GM12878 (cell line): ENCODE measurements around the gene MRPS18A. TPM values are rescaled to one million over a fixed set of nuclear protein-coding genes. Genes with fewer than 3 reads are reported as not detected.

Source experiments
- ASH2L ChIP-seq: fragments of 300-600, 200-600 bp; sonication (generic); IDR thresholded peaks from 2 replicates; pipeline ENCODE4 v1.6.1; 2017; ENCODE audit warnings: low read depth, mild to moderate bottlenecking, borderline replicate concordance
- BCLAF1 ChIP-seq: fragments of 450-650 bp; IDR thresholded peaks from 2 replicates; pipeline ENCODE4 v1.6.1; 2017; ENCODE audit warnings: antibody characterized with exemption, mild to moderate bottlenecking, moderate library complexity
- CHD2 ChIP-seq: IDR thresholded peaks from 2 replicates; pipeline ENCODE4 v1.6.1; 2011; ENCODE audit warnings: low read depth, low read length, improper control_type of control experiment, borderline replicate concordance
- ELK1 ChIP-seq: IDR thresholded peaks from 2 replicates; pipeline ENCODE4 v1.6.1; 2012; ENCODE audit warnings: low read depth, low read length, improper control_type of control experiment
- EP300 ChIP-seq, 2 experiments: fragments of 150-350 bp in 1 of 2; IDR thresholded peaks; 2 replicates each; pipeline ENCODE4 v1.6.1; 2011 to 2012; ENCODE audit warnings: low read depth in 2 of 2, low read length in 2 of 2, borderline replicate concordance in 1 of 2, improper control_type of control experiment in 1 of 2, inconsistent platforms in 1 of 2; ENCODE audit not compliant: control insufficient read depth in 1 of 2
- ETV6 ChIP-seq, 2 experiments: fragments of 450-650 bp in 1 of 2; IDR thresholded peaks in 1 of 2; conservative IDR thresholded peaks in 1 of 2; 2 replicates each; pipeline ENCODE4 v1.6.1; 2014; ENCODE audit warnings: antibody characterized with exemption in 1 of 2, borderline replicate concordance in 1 of 2, low read depth in 1 of 2, mild to moderate bottlenecking in 1 of 2, moderate library complexity in 1 of 2
- EZH2 ChIP-seq: IDR thresholded peaks from 2 replicates; pipeline ENCODE4 v1.6.1; 2012; ENCODE audit warnings: low read depth, mild to moderate bottlenecking, control low read depth, inconsistent platforms, low read length, borderline replicate concordance; ENCODE audit not compliant: control insufficient read depth
- FOXK2 ChIP-seq: fragments of 450-650 bp; IDR thresholded peaks from 2 replicates; pipeline ENCODE4 v1.6.1; 2017; ENCODE audit warnings: mild to moderate bottlenecking, moderate library complexity
- HCFC1 ChIP-seq: fragments of 150-350 bp; IDR thresholded peaks from 2 replicates; pipeline ENCODE4 v1.6.1; 2014; ENCODE audit warnings: low read length
- LARP7 ChIP-seq: fragments of 450-650 bp; IDR thresholded peaks from 2 replicates; pipeline ENCODE4 v1.6.1; 2017; ENCODE audit warnings: mild to moderate bottlenecking
- MEF2A ChIP-seq: IDR thresholded peaks from 2 replicates; pipeline ENCODE4 v1.6.1; 2011; ENCODE audit warnings: low read depth, mild to moderate bottlenecking, low read length, moderate library complexity; ENCODE audit not compliant: insufficient read depth
- NFYB ChIP-seq: IDR thresholded peaks from 2 replicates; pipeline ENCODE4 v1.6.1; 2011; ENCODE audit warnings: low read depth, mild to moderate bottlenecking, low read length, improper control_type of control experiment, moderate library complexity; ENCODE audit not compliant: insufficient read depth
- PML ChIP-seq: IDR thresholded peaks from 2 replicates; pipeline ENCODE4 v1.6.1; 2012; ENCODE audit warnings: low read length, inconsistent platforms
- POLR2AphosphoS2 ChIP-seq: IDR thresholded peaks from 2 replicates; pipeline ENCODE4 v1.6.1; 2011; ENCODE audit warnings: low read depth, mild to moderate bottlenecking, low read length, improper control_type of control experiment, moderate library complexity
- SMC3 ChIP-seq: IDR thresholded peaks from 2 replicates; pipeline ENCODE4 v1.6.1; 2011; ENCODE audit warnings: low read length, improper control_type of control experiment, borderline replicate concordance
- SREBF1 ChIP-seq: IDR thresholded peaks from 2 replicates; pipeline ENCODE4 v1.6.1; 2012; ENCODE audit warnings: mild to moderate bottlenecking, low read length
- STAT3 ChIP-seq: IDR thresholded peaks from 2 replicates; pipeline ENCODE4 v1.6.1; 2011; ENCODE audit warnings: low read depth, low read length, improper control_type of control experiment
- ZNF274 ChIP-seq: IDR thresholded peaks from one replicate; pipeline ENCODE4 v1.8.0; 2011; ENCODE audit not compliant: insufficient read length, insufficient read depth
- polyA plus RNA-seq, 11 experiments: library from polyadenylated mRNA; depleted of rRNA in 4 of 11; unstranded in 6 of 11; stranded (reverse) in 5 of 11; fragments of >200 nt; fragmentation: Nextera tagmentation in 4 of 11; fragmentation: Illumina TruSeq in 1 of 11; extraction: Ambion mirVana in 4 of 11; extraction: Trizol in 1 of 11; gene quantifications; 1 replicate in 1 of 11; 2 replicates in 10 of 11; pipeline versions ENCODE4 v1.2.1 to v1.2.3, GENCODE V29; 2011 to 2016; ENCODE audit warnings: inconsistent platforms in 2 of 11, missing spikeins in 2 of 11, low read depth in 1 of 11
- total RNA-seq, 4 experiments: library from RNA; depleted of rRNA in 3 of 4; stranded (reverse); fragments of >200 nt in 3 of 4; fragmentation: Illumina TruSeq in 1 of 4; extraction: Trizol in 1 of 4; gene quantifications; 2 replicates each; pipeline versions ENCODE4 v1.2.1 to v1.2.3, GENCODE V29; 2013 to 2021
- TF ChIP-seq, protein P1 (sequence below): IDR thresholded peaks from 2 replicates; pipeline ENCODE4 v1.6.1; 2012; ENCODE audit warnings: low read depth, low read length, improper control_type of control experiment
- TF ChIP-seq, protein P2 (sequence below): fragments of 150-350 bp; IDR thresholded peaks from 2 replicates; pipeline ENCODE4 v1.6.1; 2014; ENCODE audit warnings: mild to moderate bottlenecking, low read depth, low read length

The MRPS18A gene
- total and polyA plus RNA-seq, 10 of the 15 experiments (the other 5 are each of a cell fraction or from before 2014, with no cell fraction given) = 66.3 to 158 (median 98.7) TPM

DNA sequence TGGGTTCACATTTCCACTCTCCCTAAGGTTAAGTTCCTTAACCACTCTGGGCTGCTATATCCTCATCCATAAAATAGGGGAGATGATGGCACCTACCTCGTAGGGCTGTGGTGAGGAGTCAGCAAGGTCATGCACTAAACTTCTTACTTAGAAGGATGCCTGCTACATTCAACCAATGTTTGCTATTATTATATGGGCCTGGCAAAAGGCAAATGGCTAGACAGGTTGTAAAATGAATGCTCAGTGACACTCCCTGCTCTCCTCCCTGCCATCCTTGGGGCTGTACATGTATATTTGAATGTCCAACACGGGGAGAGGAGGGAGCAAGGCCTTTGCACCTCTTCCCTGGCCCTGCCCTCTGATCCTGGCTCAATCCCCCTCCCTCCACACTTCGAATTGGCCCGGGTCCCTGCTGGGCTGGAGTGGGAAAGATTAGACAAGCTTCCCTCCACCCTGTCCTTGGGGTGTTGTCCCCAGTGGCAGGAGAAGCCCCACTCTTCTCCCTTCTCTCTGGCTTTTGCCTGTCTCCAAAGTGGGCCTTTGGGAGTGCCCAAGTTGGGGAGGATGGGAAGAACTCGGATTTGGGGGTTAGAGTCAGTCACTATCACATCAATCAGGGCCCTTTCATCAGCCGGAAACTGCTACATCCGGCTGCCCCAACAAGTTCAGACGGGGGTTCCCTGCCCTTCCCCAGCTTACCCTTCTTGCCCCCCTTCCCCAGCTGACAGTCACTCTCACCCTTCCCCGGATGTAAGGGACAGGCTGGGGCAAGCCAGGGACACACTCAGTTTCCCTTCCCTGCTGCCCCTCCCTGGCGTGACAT is 46.1 kb upstream of the MRPS18A start (continued):
- TF ChIP-seq PML (no peak), MEF2A (0 out of 2 replicates have a peak, but pooled peaks have one; percentile 49), CHD2 (no peak; the same call in 1 of the 2 replicates), NFYB (no peak), LARP7 (no peak), BCLAF1 (no peak), ZNF274 (no peak), HCFC1 (no peak), EP300 (IDR thresholded peaks at IDR 0.05; ENCODE audit: borderline replicate concordance in 1 of 2, control insufficient read depth in 1 of 2, low read depth in 2 of 2, low read length in 2 of 2) (no peak), ETV6 (conservative IDR thresholded peaks at IDR 0.05 in 1 of 2, IDR thresholded peaks at IDR 0.05 in 1 of 2; ENCODE audit: borderline replicate concordance in 1 of 2, low read depth in 1 of 2) (no peak), SMC3 (no peak), STAT3 (no peak), ASH2L (no peak), FOXK2 (no peak), SREBF1 (no peak), ELK1 (no peak), POLR2AphosphoS2 (no peak), EZH2 (no peak)
- TF ChIP-seq, protein P1, sequence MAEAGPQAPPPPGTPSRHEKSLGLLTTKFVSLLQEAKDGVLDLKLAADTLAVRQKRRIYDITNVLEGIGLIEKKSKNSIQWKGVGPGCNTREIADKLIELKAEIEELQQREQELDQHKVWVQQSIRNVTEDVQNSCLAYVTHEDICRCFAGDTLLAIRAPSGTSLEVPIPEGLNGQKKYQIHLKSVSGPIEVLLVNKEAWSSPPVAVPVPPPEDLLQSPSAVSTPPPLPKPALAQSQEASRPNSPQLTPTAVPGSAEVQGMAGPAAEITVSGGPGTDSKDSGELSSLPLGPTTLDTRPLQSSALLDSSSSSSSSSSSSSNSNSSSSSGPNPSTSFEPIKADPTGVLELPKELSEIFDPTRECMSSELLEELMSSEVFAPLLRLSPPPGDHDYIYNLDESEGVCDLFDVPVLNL = no peak
- TF ChIP-seq, protein P2, sequence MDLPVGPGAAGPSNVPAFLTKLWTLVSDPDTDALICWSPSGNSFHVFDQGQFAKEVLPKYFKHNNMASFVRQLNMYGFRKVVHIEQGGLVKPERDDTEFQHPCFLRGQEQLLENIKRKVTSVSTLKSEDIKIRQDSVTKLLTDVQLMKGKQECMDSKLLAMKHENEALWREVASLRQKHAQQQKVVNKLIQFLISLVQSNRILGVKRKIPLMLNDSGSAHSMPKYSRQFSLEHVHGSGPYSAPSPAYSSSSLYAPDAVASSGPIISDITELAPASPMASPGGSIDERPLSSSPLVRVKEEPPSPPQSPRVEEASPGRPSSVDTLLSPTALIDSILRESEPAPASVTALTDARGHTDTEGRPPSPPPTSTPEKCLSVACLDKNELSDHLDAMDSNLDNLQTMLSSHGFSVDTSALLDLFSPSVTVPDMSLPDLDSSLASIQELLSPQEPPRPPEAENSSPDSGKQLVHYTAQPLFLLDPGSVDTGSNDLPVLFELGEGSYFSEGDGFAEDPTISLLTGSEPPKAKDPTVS = no peak
